K562 (cell line): ENCODE measurements around the gene RUNX3. TPM values are rescaled to one million over a fixed set of nuclear protein-coding genes. Genes with fewer than 3 reads are reported as not detected.

Source experiments
- ATAC-seq: fragments of 200-7000 bp; cut with Tn5 transposase; 3 replicates; pipeline ENCODE4 v1.9.1; 2020; ENCODE audit warnings: moderate library complexity
- BruUV-seq: library from RNA; stranded (reverse); fragments of 400-500 nt; replicated peaks from 2 replicates; lab custom pipeline; 2021; lab: Mats Ljungman, UMichigan
- CTCF ChIA-PET: fragments of 300-600 bp; formaldehyde crosslinking; extraction: SDS; loops from one replicate; lab custom pipeline; 2021; ENCODE audit warnings: low intra/inter-chr PET ratio; lab: Yijun Ruan, JAX
- POLR2A ChIA-PET: fragments of 300-600, 350-650 bp; sonication (Branson Sonifier 250); formaldehyde crosslinking; extraction: SDS; loops from one replicate; lab custom pipeline; 2021; ENCODE audit warnings: antibody characterized with exemption, inconsistent platforms; lab: Yijun Ruan, JAX
- DNase-seq, 4 experiments: peaks; one replicate each; pipeline versions ENCODE4 v3.0.0 to v3.0.0-alpha.2; 2011 to 2018; ENCODE audit warnings: low spot score in 3 of 4, mixed read lengths in 3 of 4; ENCODE audit errors: extremely low read depth in 1 of 4
- FAIRE-seq: peaks from 2 replicates; lab custom pipeline; 2011; peaks lifted over from hg19 to GRCh38; lab: Jason Lieb, UNC
- H2AFZ ChIP-seq: 2 replicates; pipeline ENCODE4 v1.6.0; 2011; ENCODE audit warnings: low read depth, low read length, control low read depth, inconsistent platforms
- H3K27ac ChIP-seq: fragments of 200-600 bp; 3 replicates; pipeline ENCODE4 v1.8.0; 2011; ENCODE audit warnings: low read depth, mild to moderate bottlenecking, control low read depth, inconsistent platforms, low read length, moderate library complexity, mixed read lengths; ENCODE audit errors: extremely low read depth
- H3K27me3 ChIP-seq, 2 experiments: fragments of 300-600 bp in 1 of 2; 2 replicates in 1 of 2; 3 replicates in 1 of 2; pipeline versions ENCODE4 v1.6.0 to v1.8.0; 2011; ENCODE audit warnings: inconsistent platforms in 2 of 2, low read length in 2 of 2, mild to moderate bottlenecking in 1 of 2, mixed read lengths in 1 of 2, moderate library complexity in 1 of 2; ENCODE audit not compliant: control insufficient read depth in 2 of 2, insufficient read depth in 2 of 2
- H3K36me3 ChIP-seq: fragments of 300-600 bp; 3 replicates; pipeline ENCODE4 v1.8.0; 2011; ENCODE audit warnings: mild to moderate bottlenecking, low read length, inconsistent platforms; ENCODE audit not compliant: control insufficient read depth, insufficient read depth
- H3K4me1 ChIP-seq, 2 experiments: fragments of 200-600 bp in 1 of 2; replicated peaks in 1 of 2; 2 replicates in 1 of 2; 3 replicates in 1 of 2; pipeline versions ENCODE4 v1.5.1 to v1.8.0; 2011; ENCODE audit warnings: inconsistent platforms in 2 of 2, low read length in 2 of 2, mild to moderate bottlenecking in 1 of 2, mixed read lengths in 1 of 2, moderate library complexity in 1 of 2; ENCODE audit not compliant: control insufficient read depth in 2 of 2, insufficient read depth in 2 of 2
- H3K4me2 ChIP-seq: 2 replicates; pipeline ENCODE4 v1.6.1; 2011; ENCODE audit warnings: low read length, control low read depth, inconsistent platforms, mixed read lengths; ENCODE audit not compliant: insufficient read depth
- H3K4me3 ChIP-seq: fragments of 200-600 bp; sonication (generic), shearing (Covaris generic); 2 replicates; pipeline ENCODE4 v1.5.1; 2016; ENCODE audit warnings: control low read depth, inconsistent platforms
- H3K79me2 ChIP-seq: fragments of 200-600 bp; 3 replicates; pipeline ENCODE4 v1.8.0; 2011; ENCODE audit warnings: low read length, inconsistent platforms; ENCODE audit not compliant: control insufficient read depth, insufficient read depth
- H3K9ac ChIP-seq, 2 experiments: 2 replicates each; pipeline versions ENCODE4 v1.6.0 to v1.6.1; 2011; ENCODE audit warnings: low read depth in 2 of 2, low read length in 2 of 2, control low read depth in 1 of 2, inconsistent platforms in 1 of 2, mild to moderate bottlenecking in 1 of 2, mixed read lengths in 1 of 2; ENCODE audit not compliant: insufficient read depth in 1 of 2
- H3K9me1 ChIP-seq: one replicate; pipeline ENCODE4 v1.6.0; 2011; ENCODE audit warnings: inconsistent platforms, mild to moderate bottlenecking, low read length, moderate library complexity; ENCODE audit not compliant: control insufficient read depth, insufficient read depth
- H3K9me3 ChIP-seq: replicated peaks from 2 replicates; pipeline ENCODE4 v1.5.1; 2011; ENCODE audit warnings: low read depth, low read length, inconsistent platforms; ENCODE audit not compliant: control insufficient read depth, insufficient read depth
- H4K20me1 ChIP-seq: replicated peaks from 2 replicates; pipeline ENCODE4 v1.6.1; 2011; ENCODE audit warnings: low read length, inconsistent platforms, mixed read lengths; ENCODE audit not compliant: control insufficient read depth, insufficient read depth
- ATF7 ChIP-seq: fragments of 450-650 bp; IDR thresholded peaks from 2 replicates; pipeline ENCODE4 v1.7.1; 2014; ENCODE audit warnings: mild to moderate bottlenecking, moderate library complexity
- C11orf30 ChIP-seq: fragments of 450-650 bp; IDR thresholded peaks from 2 replicates; pipeline ENCODE4 v1.6.1; 2016; ENCODE audit warnings: low read depth, mild to moderate bottlenecking
- DPF2 ChIP-seq: fragments of 450-650 bp; IDR thresholded peaks from 2 replicates; pipeline ENCODE4 v1.6.1; 2016
- E2F3 ChIP-seq: fragments of 250-450 bp; sonication (Bioruptor Pico); IDR thresholded peaks from 2 replicates; pipeline ENCODE4 v1.4.0; 2020; ENCODE audit warnings: mild to moderate bottlenecking
- FOSL1 ChIP-seq: fragments of 200-800 bp; sonication (Bioruptor generic); conservative IDR thresholded peaks from 2 replicates; pipeline ENCODE4 v1.6.1; 2016; ENCODE audit warnings: missing genetic modification characterization, missing compliant biosample characterization
- FOXJ2 ChIP-seq: fragments of 200-800 bp; sonication (Bioruptor generic); IDR thresholded peaks from 2 replicates; pipeline ENCODE4 v1.6.1; 2016; ENCODE audit warnings: missing genetic modification characterization, missing compliant biosample characterization
- FOXP1 ChIP-seq: sonication (generic); formaldehyde crosslinking; IDR thresholded peaks from 2 replicates; pipeline ENCODE4 v1.8.0; 2022; ENCODE audit warnings: mild to moderate bottlenecking, missing genetic modification reagents
- JUND ChIP-seq, 2 experiments: IDR thresholded peaks; 2 replicates in 1 of 2; 3 replicates in 1 of 2; pipeline ENCODE4 v1.6.1; 2011; ENCODE audit warnings: borderline replicate concordance in 2 of 2, low read depth in 2 of 2, low read length in 2 of 2, improper control_type of control experiment in 1 of 2, missing biosample characterization in 1 of 2, missing genetic modification characterization in 1 of 2, missing genetic modification reagents in 1 of 2
- NCOA6 ChIP-seq: fragments of 450-650 bp; IDR thresholded peaks from 2 replicates; pipeline ENCODE4 v1.6.1; 2017; ENCODE audit warnings: mild to moderate bottlenecking
- NFE2 ChIP-seq: IDR thresholded peaks from 2 replicates; pipeline ENCODE4 v1.6.1; 2014; ENCODE audit warnings: antibody characterized with exemption, low read depth
- SMARCA4 ChIP-seq: fragments of 450-650 bp; IDR thresholded peaks from 2 replicates; pipeline ENCODE4 v1.6.1; 2016
- SOX6 ChIP-seq: fragments of 450-650 bp; IDR thresholded peaks from 2 replicates; pipeline ENCODE4 v1.6.1; 2014; ENCODE audit warnings: mild to moderate bottlenecking
- ZNF143 ChIP-seq: sonication (generic); formaldehyde crosslinking; IDR thresholded peaks from 2 replicates; pipeline ENCODE4 v1.9.0; 2022; ENCODE audit warnings: mild to moderate bottlenecking, missing genetic modification reagents
- ZNF253 ChIP-seq: fragments of 250-450 bp; sonication (Bioruptor Pico); conservative IDR thresholded peaks from 2 replicates; pipeline ENCODE4 v1.6.1; 2021; ENCODE audit warnings: mild to moderate bottlenecking
- ZNF41 ChIP-seq: fragments of 250-450 bp; sonication (Bioruptor Pico); conservative IDR thresholded peaks from 2 replicates; pipeline ENCODE4 v1.4.0; 2020; ENCODE audit warnings: mild to moderate bottlenecking
- WGBS: fragments of 100-300 bp; shearing (Covaris generic); methylation state at CpG from one replicate; pipeline ENCODE4 v1.1.6; 2016; ENCODE audit warnings: low coverage, mixed read lengths; ENCODE audit not compliant: insufficient coverage; ENCODE audit errors: missing lambda C conversion rate; 5-methylcytosine and 5-hydroxymethylcytosine counted together
- in situ Hi-C: fragments of 300-500 bp; cut with MboI; formaldehyde crosslinking; loops from 4 replicates; pipeline ENCODE4 v1.15.0; 2018; ENCODE audit warnings: inconsistent platforms, mixed read lengths
- intact Hi-C: fragments of 100-400 bp; cut with micrococcal nuclease; formaldehyde crosslinking; loops from 2 replicates; pipeline ENCODE4 v1.14.2; 2022
- polyA plus RNA-seq, 8 experiments: library from polyadenylated mRNA; depleted of rRNA in 4 of 8; stranded (reverse) in 5 of 8; unstranded in 3 of 8; fragments of >200 nt; fragmentation: Nextera tagmentation in 2 of 8; fragmentation: Illumina TruSeq in 1 of 8; extraction: Ambion mirVana in 2 of 8; extraction: Trizol in 1 of 8; gene quantifications; 2 replicates each; pipeline versions ENCODE4 v1.2.1 to v1.2.3, GENCODE V29; 2011 to 2014; ENCODE audit warnings: inconsistent platforms in 1 of 8, missing spikeins in 1 of 8
- total RNA-seq, 7 experiments: library from RNA; depleted of rRNA in 6 of 7; stranded (reverse); fragments of >200 nt in 6 of 7; fragmentation: Illumina TruSeq in 2 of 7; extraction: Trizol in 2 of 7; gene quantifications; 2 replicates each; pipeline versions ENCODE4 v1.2.1 to v1.2.3, GENCODE V29; 2011 to 2021; ENCODE audit warnings: low replicate concordance in 1 of 7
- TF ChIP-seq, protein P1 (sequence below): fragments of 450-650 bp; IDR thresholded peaks from 2 replicates; pipeline ENCODE4 v1.6.1; 2016; ENCODE audit warnings: antibody characterized with exemption
- TF ChIP-seq, protein P2 (sequence below): fragments of 250-450 bp; sonication (Bioruptor Pico); IDR thresholded peaks from 2 replicates; pipeline ENCODE4 v1.8.0; 2022; ENCODE audit warnings: inconsistent platforms, mild to moderate bottlenecking, moderate library complexity, borderline replicate concordance
- TF ChIP-seq, protein P3 (sequence below): fragments of 200-400 bp; formaldehyde crosslinking; IDR thresholded peaks from 2 replicates; pipeline ENCODE4 v1.6.1; 2017; ENCODE audit warnings: mild to moderate bottlenecking, low read depth, low read length, moderate library complexity

RUNX3 gene
- total and polyA plus RNA-seq, 9 of the 15 experiments (the other 6 are each of a cell fraction or from before 2014, with no cell fraction given) = 0.01 to 0.64 (median 0.09) TPM

DNA sequence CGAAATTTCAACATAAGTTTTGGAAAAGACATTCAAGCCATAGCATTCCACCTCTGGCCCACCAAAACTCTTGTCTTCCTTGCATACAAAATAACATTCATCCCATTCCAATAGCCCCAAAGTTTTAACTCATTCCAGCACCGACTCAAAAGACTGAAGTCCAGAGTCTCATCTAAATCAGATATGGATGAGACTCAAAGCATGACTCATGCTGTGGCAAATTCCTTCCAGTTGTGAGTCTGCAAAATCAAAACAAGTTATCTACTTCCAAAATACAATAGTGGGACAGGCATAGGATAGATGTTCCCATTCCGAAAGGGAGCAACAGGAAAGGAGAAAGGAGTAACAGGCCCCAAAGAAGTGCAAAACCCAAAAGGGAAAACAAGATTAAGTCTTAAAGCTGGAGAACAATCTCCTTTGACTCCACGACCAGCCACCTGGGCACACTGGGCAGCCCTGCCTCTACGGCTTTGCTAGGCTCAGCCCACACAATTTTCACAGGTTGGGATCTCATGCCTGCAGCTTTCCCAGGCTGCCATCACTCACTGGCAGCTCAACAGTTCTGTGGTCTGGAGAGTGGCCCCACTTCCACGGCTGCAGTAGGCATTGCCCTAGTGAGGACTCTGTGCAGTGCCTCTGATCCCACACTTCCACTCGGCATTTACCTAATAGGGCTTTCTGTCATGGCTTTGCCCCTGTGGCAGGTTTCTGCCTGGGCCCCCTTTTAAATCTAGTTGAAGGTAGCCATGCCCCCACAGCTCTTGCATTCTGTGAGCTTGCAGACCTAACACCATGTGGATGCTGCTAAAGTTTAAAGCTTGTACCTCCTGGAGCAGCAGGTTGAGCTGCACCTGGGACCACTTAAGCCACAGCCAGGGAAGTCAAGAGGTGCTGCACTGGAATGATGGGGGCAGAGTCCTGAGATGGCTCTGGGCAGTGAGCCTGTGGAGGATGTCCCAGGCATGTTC is 51.0 kb downstream of the RUNX3 start:
- Histone ChIP-seq H2AFZ (no peak overlapping the region), H3K4me1 (no peaks in the 10 kb centered on the region; a peak in 1 of 5 replicates), H3K9me3 (no peaks in the 10 kb centered on the region), H4K20me1 (0 out of 2 replicates have a peak, but pooled peaks cover 4% of the 10 kb centered on the region), H3K79me2 (no peaks in the 10 kb centered on the region), H3K9ac (no peak overlapping the region), H3K27me3 (peaks cover 21 to 23% of the 10 kb centered on the region in 2 experiments), H3K4me2 (no peak overlapping the region), H3K36me3 (no peaks in the 10 kb centered on the region), H3K4me3 (no peak overlapping the region), H3K27ac (no peak overlapping the region), H3K9me1 (no peaks in the 10 kb centered on the region)
- 3% methylated on average over 7 of the region's 7 CpGs for WGBS
- no peak for ATAC-seq
- intact Hi-C loops = no loop called here
- ChIA-PET CTCF (no interaction called here), POLR2A (interaction anchor here (0.5 to 0.8 kb wide), 3 partner anchors 24 to 676 kb away, joined by 3 read pairs; no protein-coding TSS in a partner anchor)
- in situ Hi-C loops = no loop called here
- DNase-seq = no peak
- no TSS peak for BruUV-seq
- FAIRE-seq = peak; percentile 11
- no peak for TF ChIP-seq NCOA6
- peak; percentile 94 for TF ChIP-seq JUND (IDR thresholded peaks at IDR 0.05; ENCODE audit: borderline replicate concordance, low read depth, low read length)
- peak; percentile 95 for TF ChIP-seq JUND (tag; IDR thresholded peaks at IDR 0.05; ENCODE audit: borderline replicate concordance, low read depth, low read length)
- TF ChIP-seq SMARCA4 = peak; percentile 78
- no peak for TF ChIP-seq ZNF41 (CRISPR knock-in tag)
- no peak for TF ChIP-seq ZNF253 (CRISPR knock-in tag)
- peak; percentile 97 for TF ChIP-seq FOSL1 (tag)
- TF ChIP-seq, protein P1, sequence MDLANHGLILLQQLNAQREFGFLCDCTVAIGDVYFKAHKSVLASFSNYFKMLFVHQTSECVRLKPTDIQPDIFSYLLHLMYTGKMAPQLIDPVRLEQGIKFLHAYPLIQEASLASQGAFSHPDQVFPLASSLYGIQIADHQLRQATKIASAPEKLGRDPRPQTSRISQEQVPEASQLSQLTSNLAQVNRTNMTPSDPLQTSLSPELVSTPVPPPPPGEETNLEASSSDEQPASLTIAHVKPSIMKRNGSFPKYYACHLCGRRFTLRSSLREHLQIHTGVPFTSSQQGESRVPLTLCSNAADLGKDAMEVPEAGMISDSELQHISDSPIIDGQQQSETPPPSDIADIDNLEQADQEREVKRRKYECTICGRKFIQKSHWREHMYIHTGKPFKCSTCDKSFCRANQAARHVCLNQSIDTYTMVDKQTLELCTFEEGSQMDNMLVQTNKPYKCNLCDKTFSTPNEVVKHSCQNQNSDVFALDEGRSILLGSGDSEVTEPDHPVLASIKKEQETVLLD = no peak
- peak; percentile 63; the same call in 1 of the 2 replicates for TF ChIP-seq C11orf30
- no peak for TF ChIP-seq FOXP1 (CRISPR knock-in tag)
- peak; percentile 76 for TF ChIP-seq NFE2
- TF ChIP-seq ZNF143 (CRISPR knock-in tag) = no peak
- peak; percentile 11; the same call in 1 of the 2 replicates for TF ChIP-seq SOX6
- no peak for TF ChIP-seq FOXJ2 (tag)
- no peak for TF ChIP-seq E2F3 (CRISPR knock-in tag)
- TF ChIP-seq, protein P2, sequence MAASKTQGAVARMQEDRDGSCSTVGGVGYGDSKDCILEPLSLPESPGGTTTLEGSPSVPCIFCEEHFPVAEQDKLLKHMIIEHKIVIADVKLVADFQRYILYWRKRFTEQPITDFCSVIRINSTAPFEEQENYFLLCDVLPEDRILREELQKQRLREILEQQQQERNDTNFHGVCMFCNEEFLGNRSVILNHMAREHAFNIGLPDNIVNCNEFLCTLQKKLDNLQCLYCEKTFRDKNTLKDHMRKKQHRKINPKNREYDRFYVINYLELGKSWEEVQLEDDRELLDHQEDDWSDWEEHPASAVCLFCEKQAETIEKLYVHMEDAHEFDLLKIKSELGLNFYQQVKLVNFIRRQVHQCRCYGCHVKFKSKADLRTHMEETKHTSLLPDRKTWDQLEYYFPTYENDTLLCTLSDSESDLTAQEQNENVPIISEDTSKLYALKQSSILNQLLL (CRISPR knock-in tag) = no peak
- TF ChIP-seq DPF2 = peak; percentile 73
- TF ChIP-seq, protein P3, sequence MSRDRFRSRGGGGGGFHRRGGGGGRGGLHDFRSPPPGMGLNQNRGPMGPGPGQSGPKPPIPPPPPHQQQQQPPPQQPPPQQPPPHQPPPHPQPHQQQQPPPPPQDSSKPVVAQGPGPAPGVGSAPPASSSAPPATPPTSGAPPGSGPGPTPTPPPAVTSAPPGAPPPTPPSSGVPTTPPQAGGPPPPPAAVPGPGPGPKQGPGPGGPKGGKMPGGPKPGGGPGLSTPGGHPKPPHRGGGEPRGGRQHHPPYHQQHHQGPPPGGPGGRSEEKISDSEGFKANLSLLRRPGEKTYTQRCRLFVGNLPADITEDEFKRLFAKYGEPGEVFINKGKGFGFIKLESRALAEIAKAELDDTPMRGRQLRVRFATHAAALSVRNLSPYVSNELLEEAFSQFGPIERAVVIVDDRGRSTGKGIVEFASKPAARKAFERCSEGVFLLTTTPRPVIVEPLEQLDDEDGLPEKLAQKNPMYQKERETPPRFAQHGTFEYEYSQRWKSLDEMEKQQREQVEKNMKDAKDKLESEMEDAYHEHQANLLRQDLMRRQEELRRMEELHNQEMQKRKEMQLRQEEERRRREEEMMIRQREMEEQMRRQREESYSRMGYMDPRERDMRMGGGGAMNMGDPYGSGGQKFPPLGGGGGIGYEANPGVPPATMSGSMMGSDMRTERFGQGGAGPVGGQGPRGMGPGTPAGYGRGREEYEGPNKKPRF = no peak
- 0 out of 2 replicates have a peak, but pooled peaks have one; percentile 32 for TF ChIP-seq ATF7
